Astrocyte (in vitro differentiated cells and primary cell): ENCODE measurements around the gene CD40. TPM values are rescaled to one million over a fixed set of nuclear protein-coding genes. Genes with fewer than 3 reads are reported as not detected.

Experiments
- DNase-seq: peaks from one replicate; pipeline ENCODE4 v3.0.0-alpha.2; 2010; ENCODE audit warnings: low read depth
- FAIRE-seq: peaks from 2 replicates; lab custom pipeline; 2011; peaks lifted over from hg19 to GRCh38; lab: Jason Lieb, UNC
- H2AFZ ChIP-seq: 2 replicates; pipeline ENCODE4 v1.6.0; 2012; ENCODE audit warnings: low read depth, low read length, inconsistent platforms
- H3K27ac ChIP-seq: 2 replicates; pipeline ENCODE4 v1.5.1; 2011; ENCODE audit warnings: low read depth, low read length, inconsistent platforms
- H3K27me3 ChIP-seq: 2 replicates; pipeline ENCODE4 v1.6.0; 2011; ENCODE audit warnings: low read length, inconsistent platforms; ENCODE audit not compliant: insufficient read depth
- H3K36me3 ChIP-seq: 2 replicates; pipeline ENCODE4 v1.5.1; 2011; ENCODE audit warnings: low read length, inconsistent platforms; ENCODE audit not compliant: insufficient read depth
- H3K4me1 ChIP-seq: 2 replicates; pipeline ENCODE4 v1.5.1; 2011; ENCODE audit warnings: low read length, inconsistent platforms; ENCODE audit not compliant: insufficient read depth
- H3K4me2 ChIP-seq: 2 replicates; pipeline ENCODE4 v1.6.0; 2012; ENCODE audit warnings: low read length, inconsistent platforms
- H3K4me3 ChIP-seq: 2 replicates; pipeline ENCODE4 v1.5.1; 2011; ENCODE audit warnings: low read depth, mild to moderate bottlenecking, low read length, inconsistent platforms; ENCODE audit not compliant: insufficient read depth
- H3K79me2 ChIP-seq: 2 replicates; pipeline ENCODE4 v1.6.0; 2012; ENCODE audit warnings: mild to moderate bottlenecking, low read length, inconsistent platforms; ENCODE audit not compliant: insufficient read depth
- H3K9ac ChIP-seq: 2 replicates; pipeline ENCODE4 v1.6.0; 2012; ENCODE audit warnings: mild to moderate bottlenecking, low read length, inconsistent platforms
- H3K9me3 ChIP-seq: 2 replicates; pipeline ENCODE4 v1.5.1; 2012; ENCODE audit warnings: low read depth, mild to moderate bottlenecking, low read length, inconsistent platforms; ENCODE audit not compliant: insufficient read depth
- H4K20me1 ChIP-seq: 2 replicates; pipeline ENCODE4 v1.6.0; 2012; ENCODE audit warnings: low read length, inconsistent platforms; ENCODE audit not compliant: insufficient read depth
- H3K27ac Mint-ChIP-seq: one replicate; pipeline ENCODE4 v1.8.0; 2021; ENCODE audit warnings: mild to moderate bottlenecking, mixed read lengths; ENCODE audit not compliant: unreplicated experiment
- H3K27me3 Mint-ChIP-seq: one replicate; pipeline ENCODE4 v1.8.0; 2021; ENCODE audit warnings: low read depth, mixed read lengths; ENCODE audit not compliant: unreplicated experiment
- H3K36me3 Mint-ChIP-seq: one replicate; pipeline ENCODE4 v1.8.0; 2021; ENCODE audit warnings: low read depth, mixed read lengths; ENCODE audit not compliant: unreplicated experiment
- H3K4me1 Mint-ChIP-seq: one replicate; pipeline ENCODE4 v1.8.0; 2021; ENCODE audit warnings: low read depth, mixed read lengths; ENCODE audit not compliant: unreplicated experiment
- H3K4me3 Mint-ChIP-seq: one replicate; pipeline ENCODE4 v1.8.0; 2021; ENCODE audit warnings: mild to moderate bottlenecking, moderate library complexity, mixed read lengths; ENCODE audit not compliant: unreplicated experiment
- H3K9me3 Mint-ChIP-seq: one replicate; pipeline ENCODE4 v1.8.0; 2021; ENCODE audit warnings: mild to moderate bottlenecking, mixed read lengths; ENCODE audit not compliant: unreplicated experiment
- CTCF ChIP-seq: IDR thresholded peaks from 2 replicates; pipeline ENCODE4 v1.5.1; 2011; ENCODE audit warnings: low read depth, mild to moderate bottlenecking, inconsistent platforms, low read length, moderate library complexity; ENCODE audit not compliant: insufficient read depth
- EZH2 ChIP-seq: IDR thresholded peaks from 2 replicates; pipeline ENCODE4 v1.6.1; 2012; ENCODE audit warnings: mild to moderate bottlenecking, low read length, inconsistent platforms; ENCODE audit not compliant: insufficient read depth
- total RNA-seq: library from RNA; stranded (reverse); gene quantifications from 2 replicates; pipeline ENCODE4 v1.2.1, GENCODE V29; 2021

The CD40 gene
- total RNA-seq, 1 donor from 2014 or later: 2.3 TPM

- Mint-ChIP-seq H3K36me3 (no peaks in the 10 kb centered on the region), H3K4me3 (no peak overlapping the region), H3K27me3 (peaks cover 78% of the 10 kb centered on the region), H3K4me1 (peaks cover 6% of the 10 kb centered on the region), H3K27ac (no peak overlapping the region), H3K9me3 (no peaks in the 10 kb centered on the region)
- no peaks in the 10 kb centered on the region for H3K79me2 ChIP-seq
- H3K36me3 ChIP-seq: no peaks in the 10 kb centered on the region
- H3K9me3 ChIP-seq: no peaks in the 10 kb centered on the region
- DNase-seq (no peak), FAIRE-seq (no peak)
- no peak overlapping the region for H3K4me2 ChIP-seq
- no peak overlapping the region for H2AFZ ChIP-seq
- no peak overlapping the region for H3K9ac ChIP-seq
- no peak overlapping the region for H3K27ac ChIP-seq
- H3K4me1 ChIP-seq: peaks cover 5% of the 10 kb centered on the region
- peaks cover 24% of the 10 kb centered on the region for H3K27me3 ChIP-seq
- H4K20me1 ChIP-seq: no peaks in the 10 kb centered on the region
- TF ChIP-seq EZH2: no peak
- no peak for TF ChIP-seq CTCF
- H3K4me3 ChIP-seq: no peak overlapping the region
Observed at GRCh38 chr20:46135856-46136633, 17.9 kb downstream of the CD40 start.

- Histone ChIP-seq H3K9me3 (no peaks in the 10 kb centered on the region), H3K36me3 (no peaks in the 10 kb centered on the region), H4K20me1 (no peaks in the 10 kb centered on the region), H3K27ac (no peak overlapping the region), H3K27me3 (peaks cover 33% of the 10 kb centered on the region), H2AFZ (no peak overlapping the region), H3K79me2 (no peaks in the 10 kb centered on the region), H3K9ac (no peak overlapping the region), H3K4me1 (peaks cover 4% of the 10 kb centered on the region), H3K4me3 (no peak overlapping the region), H3K4me2 (no peak overlapping the region)
- Mint-ChIP-seq H3K36me3 (no peaks in the 10 kb centered on the region), H3K27me3 (peaks cover 81% of the 10 kb centered on the region), H3K4me1 (peaks cover 6% of the 10 kb centered on the region), H3K9me3 (peaks cover 3% of the 10 kb centered on the region), H3K4me3 (no peak overlapping the region), H3K27ac (no peak overlapping the region)
- DNase-seq (no peak), FAIRE-seq (no peak)
- no peak for TF ChIP-seq CTCF
Observed at GRCh38 chr20:46137816-46138215, 19.7 kb downstream of the CD40 start.

- Mint-ChIP-seq H3K4me1 (peaks cover 6% of the 10 kb centered on the region), H3K27me3 (peaks cover 84% of the 10 kb centered on the region), H3K27ac (no peak overlapping the region), H3K36me3 (no peaks in the 10 kb centered on the region), H3K4me3 (no peak overlapping the region), H3K9me3 (peaks cover 4% of the 10 kb centered on the region)
- Histone ChIP-seq H3K79me2 (no peaks in the 10 kb centered on the region), H3K4me3 (no peak overlapping the region), H4K20me1 (no peaks in the 10 kb centered on the region), H3K9ac (no peak overlapping the region), H3K4me2 (no peak overlapping the region), H3K27me3 (peaks cover 36% of the 10 kb centered on the region), H2AFZ (no peak overlapping the region), H3K9me3 (no peaks in the 10 kb centered on the region), H3K27ac (no peak overlapping the region), H3K4me1 (peaks cover 3% of the 10 kb centered on the region), H3K36me3 (no peaks in the 10 kb centered on the region)
- no peak for DNase-seq
- FAIRE-seq: no peak
- TF ChIP-seq EZH2: no peak
- TF ChIP-seq CTCF: no peak
Observed at GRCh38 chr20:46139266-46139889, 21.3 kb downstream of the CD40 start.
